B cell (primary cell): Measurements from ENCODE around the gene FHIT. TPM values are rescaled to one million over a fixed set of nuclear protein-coding genes. Genes with fewer than 3 reads are reported as not detected.

Experiments used
- ATAC-seq: fragments of 200-7000 bp; cut with Tn5 transposase; one replicate; pipeline ENCODE4 v1.10.0; 2021; ENCODE audit warnings: low read depth, mild to moderate bottlenecking, moderate number of reproducible peaks, moderate library complexity
- CTCF ChIA-PET: fragments of 350-600 bp; sonication (Branson Sonifier 250); formaldehyde crosslinking; loops from one replicate; lab custom pipeline; 2021; ENCODE audit warnings: antibody characterized with exemption, inconsistent platforms; lab: Charles Lee
- POLR2A ChIA-PET: fragments of 350-600 bp; sonication (Branson Sonifier 250); formaldehyde crosslinking; loops from one replicate; lab custom pipeline; 2021; ENCODE audit warnings: antibody characterized with exemption; lab: Charles Lee
- DNase-seq: peaks from one replicate; pipeline ENCODE4 v3.0.0; 2013
- H2AFZ ChIP-seq: 2 replicates; pipeline ENCODE4 v1.6.1; 2012; ENCODE audit warnings: mild to moderate bottlenecking, low read depth, low read length; ENCODE audit not compliant: insufficient read depth, poor library complexity, severe bottlenecking
- H3K27ac ChIP-seq, 2 donors: 1 replicate in 1 of 2; 2 replicates in 1 of 2; pipeline ENCODE4 v1.5.1; 2012 to 2013; ENCODE audit warnings: low read length in 2 of 2, mild to moderate bottlenecking in 2 of 2, moderate library complexity in 1 of 2
- H3K27me3 ChIP-seq, 4 experiments: fragments of 200-600 bp in 1 of 4; sonication (generic) in 1 of 4; replicated peaks in 1 of 4; 1 replicate in 2 of 4; 2 replicates in 2 of 4; pipeline versions ENCODE4 v1.6.1 to v1.7.0; 2013 to 2016; ENCODE audit warnings: low read length in 3 of 4, mild to moderate bottlenecking in 2 of 4, mixed read lengths in 1 of 4, moderate library complexity in 1 of 4; ENCODE audit not compliant: insufficient read depth in 4 of 4, control insufficient read depth in 3 of 4; ENCODE audit errors: control extremely low read depth in 1 of 4
- H3K36me3 ChIP-seq, 2 experiments: replicated peaks in 1 of 2; 1 replicate in 1 of 2; 2 replicates in 1 of 2; pipeline versions ENCODE4 v1.6.1 to v1.7.1; 2013; ENCODE audit warnings: low read length in 1 of 2; ENCODE audit not compliant: insufficient read depth in 2 of 2, control insufficient read depth in 1 of 2; ENCODE audit errors: control extremely low read depth in 1 of 2, extremely low read depth in 1 of 2
- H3K4me1 ChIP-seq, 2 donors: fragments of 200-600 bp in 1 of 2; sonication (generic) in 1 of 2; 1 replicate in 1 of 2; 2 replicates in 1 of 2; pipeline versions ENCODE4 v1.5.1 to v1.6.1; 2013 to 2017; ENCODE audit warnings: low read length in 2 of 2; ENCODE audit not compliant: control insufficient read depth in 2 of 2, insufficient read depth in 2 of 2
- H3K4me2 ChIP-seq: replicated peaks from 2 replicates; pipeline ENCODE3; 2012; ENCODE audit warnings: mild to moderate bottlenecking, low read depth, low read length; ENCODE audit not compliant: poor library complexity, severe bottlenecking
- H3K4me3 ChIP-seq, 5 experiments: fragments of 200-600 bp in 1 of 5; sonication (generic) in 1 of 5; 1 replicate in 3 of 5; 2 replicates in 2 of 5; pipeline versions ENCODE4 v1.5.1 to v1.7.0; 2011 to 2016; ENCODE audit warnings: low read length in 4 of 5, mild to moderate bottlenecking in 4 of 5, low read depth in 2 of 5, control low read depth in 1 of 5, moderate library complexity in 1 of 5; ENCODE audit not compliant: insufficient read depth in 1 of 5; ENCODE audit errors: control extremely low read depth in 1 of 5, extremely low read depth in 1 of 5
- H3K79me2 ChIP-seq: fragments of 200-600 bp; sonication (generic); one replicate; pipeline ENCODE4 v1.6.0; 2016; ENCODE audit warnings: low read length; ENCODE audit not compliant: control insufficient read depth, insufficient read depth
- H3K9ac ChIP-seq: fragments of 200-600 bp; sonication (generic); 2 replicates; pipeline ENCODE4 v1.6.1; 2017; ENCODE audit warnings: mild to moderate bottlenecking, low read length, moderate library complexity
- H3K9me3 ChIP-seq, 3 donors: one replicate each; pipeline versions ENCODE4 v1.6.1 to v1.7.1; 2013; ENCODE audit warnings: low read length in 2 of 3; ENCODE audit not compliant: control insufficient read depth in 2 of 3, insufficient read depth in 1 of 3; ENCODE audit errors: control extremely low read depth in 1 of 3
- H4K20me1 ChIP-seq: 2 replicates; pipeline ENCODE4 v1.6.0; 2012; ENCODE audit warnings: mild to moderate bottlenecking, low read length; ENCODE audit not compliant: insufficient read depth, control insufficient read depth, poor library complexity, severe bottlenecking
- H3K27ac Mint-ChIP-seq: one replicate; pipeline ENCODE4 v1.8.0; 2021; ENCODE audit warnings: mixed read lengths
- H3K27me3 Mint-ChIP-seq: one replicate; pipeline ENCODE4 v1.8.0; 2021; ENCODE audit warnings: mixed read lengths
- H3K4me1 Mint-ChIP-seq: one replicate; pipeline ENCODE4 v1.8.0; 2021; ENCODE audit warnings: mixed read lengths
- H3K4me3 Mint-ChIP-seq: one replicate; pipeline ENCODE4 v1.8.0; 2021; ENCODE audit warnings: mixed read lengths
- H3K9me3 Mint-ChIP-seq: one replicate; pipeline ENCODE4 v1.8.0; 2022; ENCODE audit warnings: mixed read lengths; ENCODE audit not compliant: insufficient read depth
- CTCF ChIP-seq: fragments of 200-600 bp; IDR thresholded peaks from one replicate; pipeline ENCODE4 v1.8.0; 2022; ENCODE audit warnings: antibody characterized with exemption, mild to moderate bottlenecking
- EZH2 ChIP-seq: IDR thresholded peaks from 2 replicates; pipeline ENCODE4 v1.6.1; 2012; ENCODE audit warnings: borderline replicate concordance, low read depth, mild to moderate bottlenecking, moderate library complexity, low read length; ENCODE audit not compliant: insufficient read depth, poor library complexity, severe bottlenecking
- WGBS: methylation state at CpG from one replicate; pipeline ENCODE4 v1.1.5; 2013; ENCODE audit warnings: missing lambda C conversion rate; ENCODE audit not compliant: insufficient coverage; 5-methylcytosine and 5-hydroxymethylcytosine counted together
- intact Hi-C: fragments of 100-400 bp; cut with micrococcal nuclease; formaldehyde crosslinking; loops from one replicate; pipeline ENCODE4 v1.10.0; 2022
- polyA plus RNA-seq: library from polyadenylated mRNA; depleted of rRNA; stranded (reverse); fragments of >200 nt; gene quantifications from 2 replicates; pipeline ENCODE4 v1.2.3, GENCODE V29; 2012
- total RNA-seq, 2 donors: library from RNA; stranded (reverse); fragments of 120-200 nt in 1 of 2; gene quantifications; 1 replicate in 1 of 2; 2 replicates in 1 of 2; pipeline versions ENCODE4 v1.2.3 to v1.2.4, GENCODE V29; 2013 to 2022

Gene FHIT
- total and polyA plus RNA-seq, 2 donors (not counting 1 experiment from before 2014, with no cell fraction given): 1.7 to 7.8 TPM

- intact Hi-C loops: no loop called here
- no peak for DNase-seq
- POLR2A ChIA-PET: no interaction called here
- Mint-ChIP-seq H3K27me3 (no peaks in the 10 kb centered on the region), H3K9me3 (no peaks in the 10 kb centered on the region), H3K4me3 (no peak overlapping the region), H3K4me1 (no peaks in the 10 kb centered on the region), H3K27ac (no peak overlapping the region)
- H3K36me3 ChIP-seq: no peaks in the 10 kb centered on the region
- H3K4me3 ChIP-seq: no peak overlapping the region
- H3K27ac ChIP-seq: no peak overlapping the region
- H3K79me2 ChIP-seq: no peaks in the 10 kb centered on the region
- no peaks in the 10 kb centered on the region for H3K9me3 ChIP-seq
- no peak overlapping the region for H2AFZ ChIP-seq
- TF ChIP-seq EZH2 (no peak), CTCF (no peak)
- no peaks in the 10 kb centered on the region for H4K20me1 ChIP-seq
- no peaks in the 10 kb centered on the region for H3K4me1 ChIP-seq
- WGBS: no CpG with 5 or more reads among the region's 1 CpG
- no peak overlapping the region for H3K4me2 ChIP-seq
- H3K9ac ChIP-seq: no peak overlapping the region
- H3K27me3 ChIP-seq: no peaks in the 10 kb centered on the region
- CTCF ChIA-PET: no interaction called here
- no peak for ATAC-seq
Measured at GRCh38 chr3:60413551-60413950, 837.7 kb downstream of the FHIT start.

- intact Hi-C loops: no loop called here
- no peaks in the 10 kb centered on the region for H3K27me3 ChIP-seq
- Mint-ChIP-seq H3K4me3 (no peak overlapping the region), H3K9me3 (no peaks in the 10 kb centered on the region), H3K27me3 (no peaks in the 10 kb centered on the region), H3K4me1 (no peaks in the 10 kb centered on the region), H3K27ac (no peak overlapping the region)
- ATAC-seq (no peak), DNase-seq (no peak)
- no peaks in the 10 kb centered on the region for H3K79me2 ChIP-seq
- POLR2A ChIA-PET: no interaction called here
- no peak overlapping the region for H3K4me3 ChIP-seq
- TF ChIP-seq EZH2 (no peak), CTCF (no peak)
- no peaks in the 10 kb centered on the region for H3K9me3 ChIP-seq
- WGBS: no CpG with 5 or more reads among the region's 4 CpGs
- no peak overlapping the region for H2AFZ ChIP-seq
- H3K4me2 ChIP-seq: no peak overlapping the region
- CTCF ChIA-PET: no interaction called here
- no peak overlapping the region for H3K27ac ChIP-seq
- H3K9ac ChIP-seq: no peak overlapping the region
- no peaks in the 10 kb centered on the region for H3K36me3 ChIP-seq
- H4K20me1 ChIP-seq: no peaks in the 10 kb centered on the region
- H3K4me1 ChIP-seq: no peaks in the 10 kb centered on the region
Measured at GRCh38 chr3:60403866-60404265, 847.4 kb downstream of the FHIT start.
